D721Med (cell line): ENCODE data around the gene BMPR1B.

Experiments used
- DNase-seq: peaks from one replicate; pipeline ENCODE4 v3.0.0; 2011; ENCODE audit warnings: low spot score; ENCODE audit not compliant: insufficient read length
- FAIRE-seq: peaks from 2 replicates; lab custom pipeline; 2011; peaks lifted over from hg19 to GRCh38; lab: Jason Lieb, UNC
- CTCF ChIP-seq: IDR thresholded peaks from 2 replicates; pipeline ENCODE4 v1.5.1; 2012; ENCODE audit warnings: mild to moderate bottlenecking, control low read depth; ENCODE audit not compliant: insufficient read depth; ENCODE audit errors: missing control alignments

Gene BMPR1B

GRCh38 chr4:94848326-94848725 lies 90.6 kb downstream of the BMPR1B start:
- no peak for FAIRE-seq
- DNase-seq, result no peak
- TF ChIP-seq CTCF, result no peak

- DNase-seq, result no peak
- TF ChIP-seq CTCF, result no peak
- FAIRE-seq, result peak; percentile 16
Observed at GRCh38 chr4:94849901-94850300, 92.1 kb downstream of the BMPR1B start.

- TF ChIP-seq CTCF, result no peak
- DNase-seq (no peak), FAIRE-seq (no peak)
Observed at GRCh38 chr4:94852616-94853015, 94.9 kb downstream of the BMPR1B start.

GRCh38 chr4:94856030-94856429 lies 98.3 kb downstream of the BMPR1B start:
- TF ChIP-seq CTCF, result no peak
- no peak for DNase-seq
- FAIRE-seq, result no peak

- DNase-seq (no peak), FAIRE-seq (peak; percentile 21)
Observed at GRCh38 chr4:94870146-94870545, 112.4 kb downstream of the BMPR1B start.

GRCh38 chr4:94871644-94872305 lies 114.0 kb downstream of the BMPR1B start:
- no peak for FAIRE-seq
- TF ChIP-seq CTCF, result no peak
- no peak for DNase-seq

More at GRCh38 chr4:94870146-94870545, 112.4 kb downstream of the BMPR1B start:
- no peak for TF ChIP-seq CTCF

GRCh38 chr4:94877973-94878372 lies 120.2 kb downstream of the BMPR1B start:
- FAIRE-seq (no peak), DNase-seq (no peak)
- TF ChIP-seq CTCF, result no peak
